ENCODE results near the gene NFKBIE. TPM values are rescaled to one million over a fixed set of nuclear protein-coding genes. Genes with fewer than 3 reads are reported as not detected.

NFKBIE gene
- total and polyA plus RNA-seq, 9 of the 15 experiments (the other 6 are each of a cell fraction or from before 2014, with no cell fraction given): 2.1 to 16.4 (median 11.7) TPM

DNA sequence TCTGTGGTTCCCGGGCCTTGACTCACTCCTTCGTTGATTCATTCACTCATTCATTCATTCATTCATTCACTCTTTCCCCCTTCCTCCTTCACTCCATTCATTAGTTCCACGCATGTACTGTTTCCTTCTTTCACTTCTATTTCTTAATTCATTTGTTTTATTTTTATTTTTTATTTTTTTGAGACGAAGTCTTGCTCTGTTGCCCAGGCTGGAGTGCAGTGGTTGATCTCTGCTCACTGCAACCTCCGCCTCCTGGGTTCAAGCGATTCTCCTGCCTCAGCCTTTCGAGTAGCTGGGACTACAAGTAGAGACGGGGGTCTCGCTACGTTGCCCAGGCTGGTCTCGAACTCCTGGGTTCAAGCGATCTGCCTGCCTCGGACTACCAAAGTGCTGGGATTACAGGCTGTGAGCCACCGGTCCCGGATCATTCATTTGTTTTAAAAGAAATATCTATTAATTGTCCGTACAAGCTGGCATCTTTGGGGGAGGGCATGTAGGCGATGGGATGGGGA is 427 bp upstream of the NFKBIE start (continued):
- no peak for TF ChIP-seq GTF2E2 (tag; IDR thresholded peaks at IDR 0.05)
- no peak for TF ChIP-seq FIP1L1 (IDR thresholded peaks at IDR 0.05; ENCODE audit: low read depth, low read length, poor library complexity, severe bottlenecking)
- TF ChIP-seq, protein P1, sequence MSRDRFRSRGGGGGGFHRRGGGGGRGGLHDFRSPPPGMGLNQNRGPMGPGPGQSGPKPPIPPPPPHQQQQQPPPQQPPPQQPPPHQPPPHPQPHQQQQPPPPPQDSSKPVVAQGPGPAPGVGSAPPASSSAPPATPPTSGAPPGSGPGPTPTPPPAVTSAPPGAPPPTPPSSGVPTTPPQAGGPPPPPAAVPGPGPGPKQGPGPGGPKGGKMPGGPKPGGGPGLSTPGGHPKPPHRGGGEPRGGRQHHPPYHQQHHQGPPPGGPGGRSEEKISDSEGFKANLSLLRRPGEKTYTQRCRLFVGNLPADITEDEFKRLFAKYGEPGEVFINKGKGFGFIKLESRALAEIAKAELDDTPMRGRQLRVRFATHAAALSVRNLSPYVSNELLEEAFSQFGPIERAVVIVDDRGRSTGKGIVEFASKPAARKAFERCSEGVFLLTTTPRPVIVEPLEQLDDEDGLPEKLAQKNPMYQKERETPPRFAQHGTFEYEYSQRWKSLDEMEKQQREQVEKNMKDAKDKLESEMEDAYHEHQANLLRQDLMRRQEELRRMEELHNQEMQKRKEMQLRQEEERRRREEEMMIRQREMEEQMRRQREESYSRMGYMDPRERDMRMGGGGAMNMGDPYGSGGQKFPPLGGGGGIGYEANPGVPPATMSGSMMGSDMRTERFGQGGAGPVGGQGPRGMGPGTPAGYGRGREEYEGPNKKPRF (IDR thresholded peaks at IDR 0.05; ENCODE audit: low read depth, low read length): no peak
- no peak for TF ChIP-seq TSC22D4 (tag; IDR thresholded peaks at IDR 0.05)
- TF ChIP-seq ARHGAP35 (IDR thresholded peaks at IDR 0.05; ENCODE audit: partially characterized antibody): no peak
- TF ChIP-seq, protein P2, sequence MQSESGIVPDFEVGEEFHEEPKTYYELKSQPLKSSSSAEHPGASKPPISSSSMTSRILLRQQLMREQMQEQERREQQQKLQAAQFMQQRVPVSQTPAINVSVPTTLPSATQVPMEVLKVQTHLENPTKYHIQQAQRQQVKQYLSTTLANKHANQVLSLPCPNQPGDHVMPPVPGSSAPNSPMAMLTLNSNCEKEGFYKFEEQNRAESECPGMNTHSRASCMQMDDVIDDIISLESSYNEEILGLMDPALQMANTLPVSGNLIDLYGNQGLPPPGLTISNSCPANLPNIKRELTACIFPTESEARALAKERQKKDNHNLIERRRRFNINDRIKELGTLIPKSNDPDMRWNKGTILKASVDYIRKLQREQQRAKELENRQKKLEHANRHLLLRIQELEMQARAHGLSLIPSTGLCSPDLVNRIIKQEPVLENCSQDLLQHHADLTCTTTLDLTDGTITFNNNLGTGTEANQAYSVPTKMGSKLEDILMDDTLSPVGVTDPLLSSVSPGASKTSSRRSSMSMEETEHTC (IDR thresholded peaks at IDR 0.05): no peak
- no peak for TF ChIP-seq HEY1 (CRISPR knock-in tag; IDR thresholded peaks at IDR 0.05; ENCODE audit: borderline replicate concordance)
- 0 out of 4 replicates have a peak, but pooled peaks of 1 of the 2 experiments have one; percentile 55 for TF ChIP-seq FOXK2 (conservative IDR thresholded peaks at IDR 0.05 in 1 of 2, IDR thresholded peaks at IDR 0.05 in 1 of 2; ENCODE audit: low read depth in 2 of 2)
- TF ChIP-seq ZNF197 (CRISPR knock-in tag; IDR thresholded peaks at IDR 0.05; ENCODE audit: low read depth): no peak
- TF ChIP-seq SP2 (IDR thresholded peaks at IDR 0.05; ENCODE audit: extremely low read depth, low read depth, low read length, poor library complexity, severe bottlenecking): no peak
- TF ChIP-seq YY1 (IDR thresholded peaks at IDR 0.05; ENCODE audit: borderline replicate concordance in 1 of 3, control insufficient read depth in 1 of 3, extremely low read depth in 1 of 3, insufficient read depth in 3 of 3, insufficient read length in 1 of 3, insufficient replicate concordance in 2 of 3, low read depth in 1 of 3, low read length in 2 of 3): no peak
- TF ChIP-seq ILK (tag; IDR thresholded peaks at IDR 0.05; ENCODE audit: borderline replicate concordance, low read depth): no peak
- no peak for TF ChIP-seq PRPF4 (IDR thresholded peaks at IDR 0.05; ENCODE audit: insufficient read depth, low read depth, low read length, poor library complexity, severe bottlenecking)
- peak in 1 of 2 experiments; percentile 18; a peak in 1 of 4 replicates for TF ChIP-seq NRF1 (conservative IDR thresholded peaks at IDR 0.05 in 1 of 2, IDR thresholded peaks at IDR 0.05 in 1 of 2)
- peak; percentile 78; the same call in 1 of the 2 replicates for TF ChIP-seq NFATC3 (IDR thresholded peaks at IDR 0.05)
- TF ChIP-seq EHMT2 (IDR thresholded peaks at IDR 0.05): peak; percentile 67
- TF ChIP-seq, protein P3, sequence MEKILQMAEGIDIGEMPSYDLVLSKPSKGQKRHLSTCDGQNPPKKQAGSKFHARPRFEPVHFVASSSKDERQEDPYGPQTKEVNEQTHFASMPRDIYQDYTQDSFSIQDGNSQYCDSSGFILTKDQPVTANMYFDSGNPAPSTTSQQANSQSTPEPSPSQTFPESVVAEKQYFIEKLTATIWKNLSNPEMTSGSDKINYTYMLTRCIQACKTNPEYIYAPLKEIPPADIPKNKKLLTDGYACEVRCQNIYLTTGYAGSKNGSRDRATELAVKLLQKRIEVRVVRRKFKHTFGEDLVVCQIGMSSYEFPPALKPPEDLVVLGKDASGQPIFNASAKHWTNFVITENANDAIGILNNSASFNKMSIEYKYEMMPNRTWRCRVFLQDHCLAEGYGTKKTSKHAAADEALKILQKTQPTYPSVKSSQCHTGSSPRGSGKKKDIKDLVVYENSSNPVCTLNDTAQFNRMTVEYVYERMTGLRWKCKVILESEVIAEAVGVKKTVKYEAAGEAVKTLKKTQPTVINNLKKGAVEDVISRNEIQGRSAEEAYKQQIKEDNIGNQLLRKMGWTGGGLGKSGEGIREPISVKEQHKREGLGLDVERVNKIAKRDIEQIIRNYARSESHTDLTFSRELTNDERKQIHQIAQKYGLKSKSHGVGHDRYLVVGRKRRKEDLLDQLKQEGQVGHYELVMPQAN (IDR thresholded peaks at IDR 0.05; ENCODE audit: borderline replicate concordance): peak; percentile 57; the same call in 1 of the 2 replicates
- TF ChIP-seq SMARCA5 (IDR thresholded peaks at IDR 0.05): peak; percentile 83; the same call in 1 of the 2 replicates
- no peak for TF ChIP-seq MAFK (IDR thresholded peaks at IDR 0.05; ENCODE audit: low read length)
- TF ChIP-seq, protein P4, sequence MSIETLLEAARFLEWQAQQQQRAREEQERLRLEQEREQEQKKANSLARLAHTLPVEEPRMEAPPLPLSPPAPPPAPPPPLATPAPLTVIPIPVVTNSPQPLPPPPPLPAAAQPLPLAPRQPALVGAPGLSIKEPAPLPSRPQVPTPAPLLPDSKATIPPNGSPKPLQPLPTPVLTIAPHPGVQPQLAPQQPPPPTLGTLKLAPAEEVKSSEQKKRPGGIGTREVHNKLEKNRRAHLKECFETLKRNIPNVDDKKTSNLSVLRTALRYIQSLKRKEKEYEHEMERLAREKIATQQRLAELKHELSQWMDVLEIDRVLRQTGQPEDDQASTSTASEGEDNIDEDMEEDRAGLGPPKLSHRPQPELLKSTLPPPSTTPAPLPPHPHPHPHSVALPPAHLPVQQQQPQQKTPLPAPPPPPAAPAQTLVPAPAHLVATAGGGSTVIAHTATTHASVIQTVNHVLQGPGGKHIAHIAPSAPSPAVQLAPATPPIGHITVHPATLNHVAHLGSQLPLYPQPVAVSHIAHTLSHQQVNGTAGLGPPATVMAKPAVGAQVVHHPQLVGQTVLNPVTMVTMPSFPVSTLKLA (conservative IDR thresholded peaks at IDR 0.05): no peak; a peak in 1 of 4 replicates
